ENCODE data around the gene OBP2A.

- TF ChIP-seq CTCF (IDR thresholded peaks at IDR 0.05) (no peak), POLR2A (IDR thresholded peaks at IDR 0.05) (no peak)
These were observed 12.3 kb upstream of the OBP2A start for GRCh38 chr9:135533674-135534073.
